ENCODE measurements around the gene STN1.

DNA sequence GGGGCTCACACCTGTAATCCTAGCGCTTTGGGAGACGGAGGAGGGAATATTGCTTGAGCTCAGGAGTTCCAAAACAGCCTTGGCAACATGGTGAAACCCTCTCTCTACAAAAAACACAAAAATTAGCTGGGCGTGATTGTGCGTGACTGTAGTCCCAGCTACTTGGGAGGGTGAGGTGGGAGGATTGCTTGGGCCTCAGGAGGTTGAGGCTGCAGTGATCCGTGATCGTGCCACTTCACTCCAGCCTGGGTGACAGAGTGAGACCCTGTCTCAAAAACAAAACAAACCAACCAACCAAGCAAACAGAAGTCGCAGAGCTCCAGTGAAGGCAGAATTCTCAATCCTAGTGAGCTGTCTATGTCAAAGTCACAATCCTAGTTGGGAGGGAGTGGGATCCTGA lies 14.3 kb upstream of the STN1 start:
- TF ChIP-seq FOXP2 (optimal IDR thresholded peaks at IDR 0.05; ENCODE audit: control extremely low read depth, extremely low read length, insufficient read depth): no peak
- TF ChIP-seq EZH2 (IDR thresholded peaks at IDR 0.05): no peak
